ENCODE measurements around the gene RNFT1.
"Not testable (repeated sequence)": the region's sequence is repeated elsewhere in the genome, so short reads cannot be mapped to it uniquely, and the experiment has no call there.

RNFT1 gene

GRCh38 chr17:59920637-59921036 is 43.9 kb downstream of the RNFT1 start:
- not testable (repeated sequence) for DNase-seq

- DNase-seq, result no peak
Observed at GRCh38 chr17:59916446-59916845, 48.1 kb downstream of the RNFT1 start.

- DNase-seq, result no peak
Observed at GRCh38 chr17:59914274-59914854, 50.2 kb downstream of the RNFT1 start.

- DNase-seq, result no peak
Observed at GRCh38 chr17:59907467-59907866, 57.1 kb downstream of the RNFT1 start.

- DNase-seq, result no peak
Observed at GRCh38 chr17:59903455-59903854, 61.1 kb downstream of the RNFT1 start.

All from T1000 (cell line).